ENCODE measurements around the gene E2F4.

The E2F4 gene

DNA sequence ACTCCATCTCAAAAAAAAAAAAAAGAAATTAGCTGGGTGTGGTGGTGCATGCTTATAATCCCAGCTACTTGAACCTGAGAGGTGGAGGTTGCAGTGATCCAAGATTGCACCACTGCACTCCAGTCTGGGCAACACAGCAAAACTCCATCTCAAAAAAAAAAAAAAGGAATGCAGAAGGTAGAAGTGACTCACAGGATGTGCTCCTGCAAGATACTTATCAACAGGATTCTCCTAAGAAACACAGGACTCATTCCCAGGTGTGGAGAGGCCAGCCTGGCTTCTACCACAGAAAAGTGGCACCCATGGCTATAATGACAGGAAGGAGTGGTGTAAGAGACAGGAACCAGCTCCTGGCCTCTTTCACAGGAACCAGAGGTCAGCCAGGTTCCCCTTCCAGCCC, 20.8 kb downstream of the E2F4 start:
- no peak for DNase-seq (ENCODE audit: extremely low spot score)
- CTCF ChIA-PET, result interaction anchor here (1.0 to 2.3 kb wide), 3 partner anchors 8 to 13 kb away, joined by 3 to 8 read pairs (median 3); partner anchors contain the start of gene TMEM208
- TF ChIP-seq, protein P1, sequence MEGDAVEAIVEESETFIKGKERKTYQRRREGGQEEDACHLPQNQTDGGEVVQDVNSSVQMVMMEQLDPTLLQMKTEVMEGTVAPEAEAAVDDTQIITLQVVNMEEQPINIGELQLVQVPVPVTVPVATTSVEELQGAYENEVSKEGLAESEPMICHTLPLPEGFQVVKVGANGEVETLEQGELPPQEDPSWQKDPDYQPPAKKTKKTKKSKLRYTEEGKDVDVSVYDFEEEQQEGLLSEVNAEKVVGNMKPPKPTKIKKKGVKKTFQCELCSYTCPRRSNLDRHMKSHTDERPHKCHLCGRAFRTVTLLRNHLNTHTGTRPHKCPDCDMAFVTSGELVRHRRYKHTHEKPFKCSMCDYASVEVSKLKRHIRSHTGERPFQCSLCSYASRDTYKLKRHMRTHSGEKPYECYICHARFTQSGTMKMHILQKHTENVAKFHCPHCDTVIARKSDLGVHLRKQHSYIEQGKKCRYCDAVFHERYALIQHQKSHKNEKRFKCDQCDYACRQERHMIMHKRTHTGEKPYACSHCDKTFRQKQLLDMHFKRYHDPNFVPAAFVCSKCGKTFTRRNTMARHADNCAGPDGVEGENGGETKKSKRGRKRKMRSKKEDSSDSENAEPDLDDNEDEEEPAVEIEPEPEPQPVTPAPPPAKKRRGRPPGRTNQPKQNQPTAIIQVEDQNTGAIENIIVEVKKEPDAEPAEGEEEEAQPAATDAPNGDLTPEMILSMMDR (IDR thresholded peaks at IDR 0.05; ENCODE audit: control extremely low read depth, extremely low read depth, low read depth, missing control alignments), result no peak
- POLR2A ChIA-PET, result no interaction called here

- ChIA-PET POLR2A (no interaction called here), CTCF (interaction anchor here (1.1 to 3.1 kb wide), 3 partner anchors 10 to 13 kb away, joined by 3 to 10 read pairs (median 8); partner anchors contain the start of gene TMEM208)
- no peak for DNase-seq (ENCODE audit: extremely low spot score)
- TF ChIP-seq, protein P1 (IDR thresholded peaks at IDR 0.05; ENCODE audit: control extremely low read depth, extremely low read depth, low read depth, missing control alignments), result no peak
Measured at GRCh38 chr16:67213197-67214019, 21.5 kb downstream of the E2F4 start.

DNA sequence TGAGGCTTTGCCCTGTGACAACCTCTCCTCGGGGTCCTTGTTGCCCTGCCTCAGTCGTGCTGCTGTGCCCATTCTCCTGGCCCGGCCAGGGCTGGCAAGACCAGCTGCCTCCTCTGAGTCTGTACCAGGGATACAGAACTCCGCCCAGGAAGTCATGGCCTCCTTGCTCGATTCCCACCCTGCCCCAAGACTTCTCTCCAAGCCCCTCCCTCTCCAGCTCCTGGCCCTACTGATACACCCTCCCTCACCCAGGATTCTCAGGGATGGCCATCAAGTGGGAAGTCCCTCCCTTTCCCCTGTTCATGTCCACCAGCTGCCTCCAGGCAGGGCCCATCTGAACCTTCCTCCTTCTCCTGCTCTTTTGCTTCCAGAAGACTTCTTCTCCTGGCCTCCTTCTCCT, 23.8 kb downstream of the E2F4 start:
- ChIA-PET POLR2A (interaction anchor here (1.4 kb wide), 1 partner anchor 11 kb away, joined by 3 read pairs; the partner anchor contains the start of gene TMEM208), CTCF (interaction anchor here (1.4 to 3.1 kb wide), 4 partner anchors 13 to 30 kb away, joined by 3 to 10 read pairs (median 4); partner anchors contain the start of gene E2F4)
- TF ChIP-seq, protein P1 (IDR thresholded peaks at IDR 0.05; ENCODE audit: control extremely low read depth, extremely low read depth, low read depth, missing control alignments), result no peak
- DNase-seq (ENCODE audit: extremely low spot score), result no peak

GRCh38 chr16:67216612-67217490, 24.9 kb downstream of the E2F4 start:
- ChIA-PET CTCF (interaction anchor here (1.1 to 2.3 kb wide), 2 partner anchors 15 to 18 kb away, joined by 3 to 8 read pairs; partner anchors contain the start of gene ELMO3), POLR2A (no interaction called here)
- TF ChIP-seq, protein P1 (IDR thresholded peaks at IDR 0.05; ENCODE audit: control extremely low read depth, extremely low read depth, low read depth, missing control alignments), result no peak
- no peak for DNase-seq (ENCODE audit: extremely low spot score)

DNA sequence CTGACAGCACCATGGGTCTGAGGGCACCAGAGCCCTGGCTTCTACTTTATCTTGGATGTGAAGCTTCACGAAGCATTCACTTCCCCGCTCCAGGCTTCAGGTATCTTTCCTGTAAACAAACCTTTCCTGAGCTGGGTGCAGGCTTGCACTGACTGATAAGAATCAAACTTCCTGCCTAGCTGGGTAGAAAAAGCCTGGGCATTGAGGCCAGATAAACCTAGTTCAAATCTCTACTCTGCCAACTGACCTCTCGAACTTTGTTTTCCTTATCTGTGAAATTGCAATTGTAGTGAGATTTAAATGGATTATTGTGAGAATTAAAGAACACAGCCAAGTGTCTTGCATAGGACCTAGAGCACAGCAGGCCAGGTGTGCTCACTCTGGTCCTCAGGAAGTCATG, 32.0 kb downstream of the E2F4 start:
- POLR2A ChIA-PET, result no interaction called here
- no peak for DNase-seq (ENCODE audit: extremely low spot score)
- CTCF ChIA-PET, result interaction anchor here (0.7 to 4.3 kb wide), 3 partner anchors 9 to 26 kb away, joined by 3 to 16 read pairs (median 3); partner anchors contain the start of gene ELMO3

More for the DNA sequence above, 32.0 kb downstream of the E2F4 start:
- TF ChIP-seq, protein P1 (IDR thresholded peaks at IDR 0.05; ENCODE audit: control extremely low read depth, extremely low read depth, low read depth, missing control alignments), result no peak
